Stimulated activated naive CD4-positive, alpha-beta T cell treated with Interleukin-2 at 50 U/mL for 16 hours (primary cell): Measurements from ENCODE around the gene SRMS.

Experiments
- DNase-seq: peaks from one replicate; lab custom pipeline; 2025; lab: John Stamatoyannopoulos, UW

SRMS gene

GRCh38 chr20:63547725-63548480 is at the start of gene SRMS:
Gene SRMS, minus strand, starts transcription at chr20:63547749. Its CDS starts 286 bp downstream, at chr20:63547463.
- DNase-seq, result no peak

- DNase-seq, result no peak
These were observed 48.9 kb upstream of the SRMS start for GRCh38 chr20:63596423-63596822.

GRCh38 chr20:63595416-63596127 is 48.0 kb upstream of the SRMS start:
- DNase-seq, result no peak

GRCh38 chr20:63594043-63594561 is 46.6 kb upstream of the SRMS start:
- DNase-seq, result no peak

GRCh38 chr20:63592661-63593060 is 45.1 kb upstream of the SRMS start:
- no peak for DNase-seq

GRCh38 chr20:63591786-63592355 is 44.3 kb upstream of the SRMS start:
- no peak for DNase-seq

- no peak for DNase-seq
These were observed 43.6 kb upstream of the SRMS start for GRCh38 chr20:63591147-63591533.

GRCh38 chr20:63590218-63591146 is 42.9 kb upstream of the SRMS start:
- DNase-seq, result no peak

- no peak for DNase-seq
These were observed 42.0 kb upstream of the SRMS start for GRCh38 chr20:63589261-63590217.

- no peak for DNase-seq
These were observed 41.1 kb upstream of the SRMS start for GRCh38 chr20:63588641-63589041.

- no peak for DNase-seq
These were observed 40.4 kb upstream of the SRMS start for GRCh38 chr20:63587776-63588591.

- DNase-seq, result no peak
These were observed 39.7 kb upstream of the SRMS start for GRCh38 chr20:63587256-63587655.

GRCh38 chr20:63586797-63587196 is 39.2 kb upstream of the SRMS start:
- DNase-seq, result no peak

GRCh38 chr20:63585616-63586565 is 38.3 kb upstream of the SRMS start:
- no peak for DNase-seq

GRCh38 chr20:63582382-63583063 is 35.0 kb upstream of the SRMS start:
- no peak for DNase-seq

GRCh38 chr20:63580796-63581461 is 33.4 kb upstream of the SRMS start:
- DNase-seq, result peak; percentile 58

- no peak for DNase-seq
These were observed 31.6 kb upstream of the SRMS start for GRCh38 chr20:63579017-63579694.
